Coronary artery (tissue), 2 donors: ENCODE measurements around the gene TKFC.

Source experiments
- DNase-seq: peaks from one replicate; pipeline ENCODE4 v3.0.0-alpha.2; 2017; ENCODE audit warnings: low spot score
- H3K27ac ChIP-seq, 2 donors: fragments of 200-600 bp; sonication (generic); one replicate each; pipeline ENCODE4 v1.5.1; 2016 to 2019
- H3K4me3 ChIP-seq: fragments of 200-600 bp; sonication (generic); 2 replicates; pipeline ENCODE4 v1.5.1; 2016; ENCODE audit warnings: mild to moderate bottlenecking, moderate library complexity
- CTCF ChIP-seq: fragments of 200-600 bp; sonication (generic); IDR thresholded peaks from one replicate; pipeline ENCODE4 v1.5.1; 2019; ENCODE audit warnings: antibody characterized with exemption

Gene TKFC

DNA sequence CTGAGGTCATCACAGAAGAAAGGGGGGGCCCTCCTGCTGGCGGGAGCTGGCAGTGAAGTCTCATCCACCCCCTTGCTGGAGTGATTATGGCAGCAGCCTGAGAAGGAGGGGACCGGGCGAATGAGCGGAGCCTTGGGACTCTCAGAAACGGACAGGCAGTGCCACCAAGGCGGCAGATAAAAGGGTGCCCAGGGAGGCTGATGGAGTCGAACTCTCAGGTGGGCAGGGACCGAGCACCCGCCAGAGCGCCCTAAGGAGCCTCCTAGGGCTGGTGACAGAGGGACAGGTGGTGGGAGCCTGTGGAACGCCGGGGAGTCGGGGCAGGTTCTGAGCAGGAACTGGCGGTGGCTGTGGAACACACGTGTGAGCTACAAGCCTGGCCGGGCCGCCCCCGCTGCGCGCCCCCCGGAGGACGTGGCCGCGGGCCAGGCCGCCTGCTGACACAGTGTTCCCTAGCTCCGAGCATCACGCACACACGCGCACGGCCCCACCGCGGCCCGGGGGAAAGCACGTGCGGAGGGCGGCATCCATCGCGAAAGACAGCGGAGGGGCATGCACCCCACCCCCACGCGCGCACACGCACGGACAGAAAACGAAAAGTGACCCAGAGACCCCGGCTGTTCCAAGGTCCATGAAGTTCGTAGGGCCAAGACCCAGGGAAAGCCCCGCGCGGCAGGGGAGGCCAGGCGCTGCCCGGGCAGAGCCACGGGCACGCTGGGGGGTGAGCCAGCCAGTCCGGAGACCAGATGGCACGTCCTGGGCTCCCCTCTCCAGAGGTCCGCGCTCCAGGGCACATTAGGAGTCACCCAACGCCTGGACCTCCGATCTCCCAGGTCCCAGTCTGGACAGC, 38.9 kb upstream of the TKFC start:
- DNase-seq, result peak; percentile 76
- TF ChIP-seq CTCF, result no peak
- H3K4me3 ChIP-seq, result peak overlapping the region; percentile 84
- peak overlapping the region in 1 of 2 donors; percentile 7 for H3K27ac ChIP-seq

GRCh38 chr11:61294717-61295595, 38.1 kb upstream of the TKFC start, which contains the start of gene VWCE:
TSS of gene VWCE (minus strand) at chr11:61295316. CDS start at chr11:61295037, 279 bp downstream.
- peak within 1 kb of the TSS; percentile 84 for H3K4me3 ChIP-seq
- H3K27ac ChIP-seq, result peak within 1 kb of the TSS in 1 of 2 donors; percentile 7
- no peak for TF ChIP-seq CTCF
- DNase-seq, result peak; percentile 76

DNA sequence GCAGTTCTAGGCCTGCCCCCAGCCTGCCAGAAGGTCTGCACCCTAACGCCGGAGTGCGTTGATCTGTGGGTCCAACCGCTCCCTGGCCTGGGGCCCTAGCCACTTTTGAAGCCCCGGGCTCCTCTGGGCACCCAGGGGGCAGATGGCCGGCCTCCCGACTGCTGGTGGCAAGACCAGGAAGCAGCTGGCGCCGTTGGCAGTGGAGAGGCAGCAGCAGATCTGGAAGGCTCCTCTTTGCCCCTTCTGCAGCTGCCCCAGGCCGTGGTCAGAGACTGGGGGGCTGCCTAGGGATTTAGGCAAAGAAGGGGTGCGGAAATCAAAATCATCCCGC, 37.5 kb upstream of the TKFC start:
- Histone ChIP-seq H3K4me3 (peak overlapping the region; percentile 84), H3K27ac (no peak overlapping the region)
- TF ChIP-seq CTCF, result no peak
- DNase-seq, result no peak

DNA sequence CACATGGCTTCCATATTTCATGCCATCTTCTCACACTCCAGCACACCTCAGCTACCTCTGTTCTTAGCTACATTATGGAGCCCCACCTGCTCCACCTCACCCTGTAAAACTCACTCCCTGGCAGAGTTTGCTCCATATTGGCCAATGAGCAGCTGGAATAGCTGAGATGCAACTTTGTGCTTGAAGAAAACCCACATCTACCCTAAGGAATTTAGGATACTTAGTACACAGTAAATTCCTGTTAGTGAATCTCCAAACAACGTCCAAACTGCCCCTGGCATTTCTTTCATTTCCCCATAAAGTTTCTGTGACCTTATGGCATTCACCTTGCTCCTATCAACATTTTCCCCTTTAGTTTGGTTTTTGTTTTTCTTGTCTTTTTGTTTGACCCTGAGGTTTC, 35.7 kb upstream of the TKFC start:
- H3K4me3 ChIP-seq, result no peak overlapping the region
- DNase-seq, result no peak
- peak overlapping the region in 1 of 2 donors; percentile 20 for H3K27ac ChIP-seq
- no peak for TF ChIP-seq CTCF

- no peak overlapping the region for H3K4me3 ChIP-seq
- no peak for TF ChIP-seq CTCF
- peak overlapping the region in 1 of 2 donors; percentile 13 for H3K27ac ChIP-seq
- DNase-seq, result no peak
These were observed 35.3 kb upstream of the TKFC start for GRCh38 chr11:61297746-61298145.

DNA sequence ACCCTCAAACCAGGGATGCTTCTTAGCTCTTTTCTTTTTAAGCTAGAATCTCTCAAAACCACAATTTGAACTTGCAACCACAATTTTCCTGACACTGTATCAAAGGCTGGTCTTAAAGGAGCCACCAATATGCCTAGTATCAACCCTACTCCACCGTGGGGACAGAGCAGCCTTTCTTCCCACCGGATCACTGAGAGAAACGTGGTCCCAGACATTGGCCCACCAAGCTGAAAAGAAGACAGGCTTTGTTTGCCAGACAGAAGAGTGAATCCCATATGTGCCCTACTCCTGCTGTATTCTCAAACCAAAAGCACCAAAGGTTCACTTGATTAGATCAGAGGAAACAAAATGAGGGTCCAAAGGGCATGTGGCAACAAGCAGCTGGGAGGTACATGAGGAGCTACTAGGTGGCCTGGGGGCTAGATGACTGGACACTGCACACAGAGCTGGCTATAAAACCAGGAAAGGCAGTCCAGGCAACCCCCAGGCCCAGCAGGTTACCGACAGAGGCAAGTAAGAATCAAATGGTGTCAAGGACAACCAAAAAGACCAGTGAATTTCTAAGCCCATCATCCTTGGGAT, 34.3 kb upstream of the TKFC start:
- no peak for DNase-seq
- peak overlapping the region in 1 of 2 donors; percentile 13 for H3K27ac ChIP-seq

More for the DNA sequence above, 34.3 kb upstream of the TKFC start:
- no peak overlapping the region for H3K4me3 ChIP-seq
- no peak for TF ChIP-seq CTCF
